ENCODE measurements around the gene RPUSD4. TPM values are rescaled to one million over a fixed set of nuclear protein-coding genes. Genes with fewer than 3 reads are reported as not detected.

Gene RPUSD4
- total RNA-seq, 2 experiments from 2014 or later: 26.5 to 26.8 TPM

- no peak for DNase-seq
- CTCF ChIA-PET: interaction anchor here (1.5 kb wide), 1 partner anchor 36 kb away, joined by 3 read pairs; no protein-coding TSS in a partner anchor
- H3K27me3 Mint-ChIP-seq: peaks cover 9% of the 10 kb centered on the region
Measured at GRCh38 chr11:126156814-126157213, 54.6 kb downstream of the RPUSD4 start.

GRCh38 chr11:126155402-126156187 lies 55.9 kb downstream of the RPUSD4 start:
- no peak for DNase-seq
- ChIA-PET POLR2A (no interaction called here), CTCF (no interaction called here)
- H3K4me1 Mint-ChIP-seq: no peaks in the 10 kb centered on the region
- peaks cover 9% of the 10 kb centered on the region for H3K27me3 Mint-ChIP-seq
- H3K27ac Mint-ChIP-seq: no peak overlapping the region
- no peak overlapping the region for H3K4me3 Mint-ChIP-seq
- no peaks in the 10 kb centered on the region for H3K9me3 Mint-ChIP-seq
- no peaks in the 10 kb centered on the region for H3K36me3 Mint-ChIP-seq (ENCODE audit: low read depth)

More at GRCh38 chr11:126156814-126157213, 54.6 kb downstream of the RPUSD4 start:
- POLR2A ChIA-PET: no interaction called here
- no peaks in the 10 kb centered on the region for H3K36me3 Mint-ChIP-seq (ENCODE audit: low read depth)
- H3K9me3 Mint-ChIP-seq: no peaks in the 10 kb centered on the region
- H3K4me3 Mint-ChIP-seq: no peak overlapping the region
- H3K4me1 Mint-ChIP-seq: no peaks in the 10 kb centered on the region
- H3K27ac Mint-ChIP-seq: no peak overlapping the region

DNA sequence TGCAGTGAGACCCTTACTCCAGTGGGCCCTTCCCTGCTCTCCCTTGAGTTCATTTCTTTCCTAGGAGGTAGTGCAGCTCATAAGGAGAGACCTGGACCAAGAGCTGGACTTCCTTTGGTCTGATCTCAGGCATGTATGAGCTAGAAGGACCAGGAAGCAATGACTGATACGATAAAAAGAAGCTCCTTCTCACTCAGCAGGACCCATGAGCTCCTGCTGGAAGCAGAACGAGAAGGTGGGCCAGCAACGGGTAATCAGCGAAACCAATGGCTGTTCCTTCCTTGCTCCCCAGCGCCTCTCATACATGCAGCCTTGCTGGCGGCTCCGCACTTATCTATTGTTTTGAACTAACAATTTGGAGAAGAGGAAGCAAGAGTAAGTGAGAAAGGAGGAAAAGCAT lies 56.8 kb downstream of the RPUSD4 start:
- no peaks in the 10 kb centered on the region for H3K36me3 Mint-ChIP-seq (ENCODE audit: low read depth)
- CTCF ChIA-PET: interaction anchor here (1.0 kb wide), 1 partner anchor 39 kb away, joined by 3 read pairs; no protein-coding TSS in a partner anchor
- no peak for DNase-seq

DNA sequence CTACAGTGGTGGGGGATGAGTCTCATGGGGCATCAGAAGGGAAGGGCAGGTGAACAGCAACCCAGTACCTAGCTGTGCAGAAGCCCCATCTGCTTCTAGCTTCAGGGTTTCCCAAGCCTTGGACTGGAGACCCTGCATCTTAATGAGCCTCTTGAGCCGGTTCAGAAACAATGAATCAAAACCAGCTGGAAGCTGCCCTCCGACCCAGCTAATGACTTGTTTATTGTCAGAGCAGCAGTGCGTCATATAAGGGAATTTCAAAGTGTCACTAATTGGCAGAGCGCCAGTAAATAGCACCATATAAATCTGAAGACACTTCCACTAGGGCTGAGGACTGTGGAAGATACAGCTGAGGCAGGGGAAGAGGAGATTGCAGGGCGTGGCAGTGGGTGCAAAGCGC lies 57.5 kb downstream of the RPUSD4 start:
- Mint-ChIP-seq H3K9me3 (no peaks in the 10 kb centered on the region), H3K4me3 (no peak overlapping the region), H3K36me3 (ENCODE audit: low read depth) (no peaks in the 10 kb centered on the region), H3K4me1 (no peaks in the 10 kb centered on the region), H3K27ac (no peak overlapping the region), H3K27me3 (peaks cover 9% of the 10 kb centered on the region)
- POLR2A ChIA-PET: no interaction called here
- DNase-seq: no peak
- CTCF ChIA-PET: no interaction called here

More for the DNA sequence above, 56.8 kb downstream of the RPUSD4 start:
- no peak overlapping the region for H3K4me3 Mint-ChIP-seq
- POLR2A ChIA-PET: no interaction called here
- no peaks in the 10 kb centered on the region for H3K9me3 Mint-ChIP-seq
- no peak overlapping the region for H3K27ac Mint-ChIP-seq
- H3K4me1 Mint-ChIP-seq: no peaks in the 10 kb centered on the region
- peaks cover 9% of the 10 kb centered on the region for H3K27me3 Mint-ChIP-seq

DNA sequence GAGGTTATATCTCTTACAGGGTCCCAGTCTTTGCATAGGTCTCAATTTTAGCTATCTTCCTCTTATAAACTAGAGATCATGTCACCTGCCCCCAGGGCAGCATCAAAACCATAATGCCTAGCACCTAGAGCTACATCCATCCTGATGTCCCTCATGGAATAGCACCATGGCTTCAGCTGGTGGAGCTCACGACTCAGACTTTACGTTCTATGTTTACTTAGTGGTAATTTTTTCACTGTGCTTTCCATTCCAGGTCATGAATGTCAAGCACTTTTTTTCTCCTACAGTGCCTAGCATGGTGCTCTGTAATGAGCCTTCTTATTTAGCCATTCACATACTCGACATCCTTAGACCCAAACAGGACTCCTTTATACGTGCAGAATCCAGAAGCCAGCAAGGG lies 58.4 kb downstream of the RPUSD4 start:
- H3K27me3 Mint-ChIP-seq: peaks cover 9% of the 10 kb centered on the region
- CTCF ChIA-PET: no interaction called here
- no peak for DNase-seq

DNA sequence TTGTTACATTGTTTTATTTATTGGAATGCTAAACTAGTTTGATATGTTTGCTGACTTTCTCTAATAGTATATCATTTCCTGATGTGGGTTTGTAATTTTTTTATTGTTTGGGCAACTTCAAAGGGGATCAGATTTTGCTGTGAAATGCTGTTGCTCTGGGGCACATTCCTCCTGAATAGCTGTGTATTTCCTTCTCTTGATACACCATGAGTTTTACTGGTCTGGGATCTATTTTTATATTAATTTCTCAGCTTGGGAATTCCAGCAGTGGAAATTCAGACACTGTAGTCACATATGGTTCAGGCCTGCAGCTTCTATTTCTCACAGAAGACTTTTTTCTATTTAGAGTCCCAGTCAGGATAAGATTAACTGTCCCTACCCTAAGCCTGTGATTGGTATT lies 58.9 kb downstream of the RPUSD4 start:
- no peak for DNase-seq
- ChIA-PET CTCF (no interaction called here), POLR2A (no interaction called here)
- Mint-ChIP-seq H3K27me3 (peaks cover 9% of the 10 kb centered on the region), H3K9me3 (no peaks in the 10 kb centered on the region), H3K36me3 (ENCODE audit: low read depth) (no peaks in the 10 kb centered on the region), H3K4me1 (no peaks in the 10 kb centered on the region), H3K4me3 (no peak overlapping the region), H3K27ac (no peak overlapping the region)

More for the DNA sequence above, 58.4 kb downstream of the RPUSD4 start:
- Mint-ChIP-seq H3K4me3 (no peak overlapping the region), H3K27ac (no peak overlapping the region), H3K4me1 (no peaks in the 10 kb centered on the region), H3K9me3 (no peaks in the 10 kb centered on the region), H3K36me3 (ENCODE audit: low read depth) (no peaks in the 10 kb centered on the region)
- POLR2A ChIA-PET: no interaction called here

GRCh38 chr11:126152152-126152551 lies 59.3 kb downstream of the RPUSD4 start:
- POLR2A ChIA-PET: no interaction called here
- H3K27me3 Mint-ChIP-seq: peaks cover 9% of the 10 kb centered on the region
- no peaks in the 10 kb centered on the region for H3K4me1 Mint-ChIP-seq
- no peaks in the 10 kb centered on the region for H3K36me3 Mint-ChIP-seq (ENCODE audit: low read depth)
- H3K27ac Mint-ChIP-seq: no peak overlapping the region
- H3K4me3 Mint-ChIP-seq: no peak overlapping the region
- no peak for DNase-seq
- no peaks in the 10 kb centered on the region for H3K9me3 Mint-ChIP-seq
- CTCF ChIA-PET: no interaction called here

Other genes starting within 250 kb of the RPUSD4 start
- gene CDON, start 148.8 kb downstream of the RPUSD4 start, total RNA-seq: 1 to 10 TPM; 1.7 to 1.8 TPM
- 1 to 10 TPM; 9.0 to 9.9 TPM for gene FAM118B, start 132 bp upstream of the RPUSD4 start, total RNA-seq
- 100 to 1,000 TPM; 121 to 125 TPM for gene SRPRA, start 57.2 kb upstream of the RPUSD4 start, total RNA-seq
- 10 to 100 TPM; 34.4 to 36.4 TPM for gene FOXRED1, start 57.5 kb upstream of the RPUSD4 start, total RNA-seq
- gene TIRAP, start 71.4 kb upstream of the RPUSD4 start, total RNA-seq: 10 to 100 TPM; 14.2 to 17.0 TPM
- gene DCPS, start 92.4 kb upstream of the RPUSD4 start, total RNA-seq: 10 to 100 TPM; 34.5 to 35.8 TPM
- 1 to 10 TPM; 7.4 to 8.5 TPM for gene ST3GAL4, start 144.0 kb upstream of the RPUSD4 start, total RNA-seq

Measured in activated CD4-positive, alpha-beta memory T cell treated with anti-CD3 and anti-CD28 coated beads, Interleukin-2, amount 10 ng/mL, durations not matched to agents 7 days and 5 days (primary cell).